Stimulated activated CD4-positive, alpha-beta T cell treated with anti-CD3 and anti-CD28 coated beads, Interleukin-12 subunit alpha, Interleukin-12 subunit beta, amount 100 ng/mL, for 4 hours (primary cell): ENCODE measurements around the gene NLRX1.
"Not testable (repeated sequence)": the region's sequence is repeated elsewhere in the genome, so short reads cannot be mapped to it uniquely, and the experiment has no call there.

Source experiments
- DNase-seq: peaks from one replicate; pipeline ENCODE4 v3.0.0-alpha.2; 2020

NLRX1 gene

GRCh38 chr11:119168471-119169281 lies at the start of gene NLRX1:
TSS of gene NLRX1 (plus strand) at chr11:119168725. CDS start at chr11:119171404, 2,679 bp downstream.
- peak; percentile 79 for DNase-seq

- no peak for DNase-seq
Observed at GRCh38 chr11:119118946-119119345, 49.6 kb upstream of the NLRX1 start.

GRCh38 chr11:119120639-119121007 lies 47.9 kb upstream of the NLRX1 start:
- no peak for DNase-seq

DNA sequence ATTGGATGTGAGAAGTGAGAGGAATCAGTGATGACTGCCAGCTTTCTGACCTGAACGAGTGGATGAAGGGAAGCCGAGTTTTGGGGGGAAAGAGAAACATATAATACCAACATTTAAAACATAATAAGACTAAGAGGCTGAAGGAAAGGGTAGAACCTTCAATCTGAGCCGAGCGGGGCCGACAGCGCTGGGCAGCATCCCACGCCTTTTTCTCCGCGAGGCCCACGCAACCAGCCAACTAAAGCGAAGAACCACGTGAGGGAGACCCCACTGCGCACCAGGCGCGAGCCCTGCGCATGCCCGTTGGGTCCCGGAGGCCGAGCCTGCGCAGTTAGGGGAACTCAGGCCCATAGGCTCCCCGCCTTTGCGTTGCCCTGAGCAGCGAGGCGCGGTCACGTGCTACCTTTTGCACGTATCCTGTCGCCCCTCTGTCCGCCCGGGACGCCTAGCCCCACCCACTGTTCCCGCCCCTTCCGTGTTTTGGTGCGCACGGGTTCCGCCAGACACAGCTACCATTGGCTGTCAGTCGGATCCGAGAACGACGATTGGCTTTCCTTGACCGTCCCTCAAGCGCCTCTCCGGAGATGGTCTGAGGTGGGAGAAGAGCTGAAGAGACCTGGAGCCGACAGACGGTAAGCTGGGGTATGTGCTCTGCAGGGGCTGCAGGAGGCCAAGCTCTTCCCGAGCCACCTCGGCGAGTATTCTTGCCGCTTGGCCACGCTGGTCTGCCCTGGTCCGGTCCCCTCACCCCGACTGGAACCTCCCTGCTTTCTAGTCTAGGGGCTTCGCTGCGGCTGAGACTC lies 47.3 kb upstream of the NLRX1 start, which contains the start of gene HINFP:
Gene HINFP (plus strand): TSS at position 573 of the 803 bp plus-strand sequence. CDS start 5,365 bp downstream, outside the sequence.
- peak; percentile 99 for DNase-seq

GRCh38 chr11:119121811-119122124 lies 46.8 kb upstream of the NLRX1 start:
- no peak for DNase-seq

DNA sequence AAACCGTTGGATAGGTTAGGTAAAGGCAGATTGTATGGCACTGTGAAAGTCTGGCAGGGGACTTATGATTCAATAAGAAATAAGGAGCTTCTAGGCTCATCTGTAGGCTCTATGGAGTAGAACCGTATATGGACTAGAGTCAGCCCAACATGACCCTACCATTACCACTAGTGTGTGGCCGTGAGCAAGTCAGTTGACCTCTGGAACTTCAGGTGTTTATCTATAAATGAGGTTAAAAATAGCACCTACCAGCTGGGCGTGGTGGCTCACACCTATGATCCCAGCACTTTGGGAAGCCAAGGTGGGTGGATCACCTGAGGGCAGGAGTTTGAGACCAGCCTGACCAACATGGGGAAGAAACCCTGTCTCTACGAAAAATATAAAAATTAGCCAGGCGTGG lies 42.7 kb upstream of the NLRX1 start:
- DNase-seq = no peak

GRCh38 chr11:119126675-119127268 lies 41.8 kb upstream of the NLRX1 start:
- no peak for DNase-seq

GRCh38 chr11:119130662-119131061 lies 37.9 kb upstream of the NLRX1 start:
- DNase-seq = no peak

DNA sequence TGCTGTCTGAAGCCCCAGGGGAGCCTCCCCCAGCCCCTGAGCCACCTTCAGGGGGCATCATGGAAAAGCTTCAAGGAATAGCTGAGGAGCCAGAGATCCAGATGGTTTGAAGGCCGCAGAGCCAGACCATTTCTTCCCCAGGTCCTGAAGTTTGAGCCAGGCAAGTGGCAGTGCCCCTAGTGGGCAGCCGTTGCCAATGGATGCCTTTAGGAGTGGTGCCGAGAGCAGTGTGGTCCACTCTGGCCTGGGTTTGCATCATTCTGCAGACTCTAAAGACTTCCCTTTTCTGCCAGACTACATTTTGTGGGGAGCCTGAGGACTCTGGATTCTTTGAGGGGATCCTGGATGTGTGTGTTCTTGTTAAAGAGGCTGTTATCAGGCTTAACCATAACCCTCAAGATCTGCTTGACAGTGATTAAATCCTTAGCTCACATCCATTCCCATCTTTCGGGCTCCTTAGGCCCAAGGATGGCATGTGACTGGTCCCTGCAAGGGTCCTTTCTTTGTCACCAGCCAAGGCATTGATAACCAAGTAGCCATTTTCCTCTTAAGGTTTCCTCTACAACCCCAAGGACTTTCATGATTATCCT lies 34.0 kb upstream of the NLRX1 start:
- no peak for DNase-seq

- not testable (repeated sequence) for DNase-seq
Observed at GRCh38 chr11:119139276-119139675, 29.2 kb upstream of the NLRX1 start.

- DNase-seq = no peak
Observed at GRCh38 chr11:119144825-119145486, 23.6 kb upstream of the NLRX1 start.

- DNase-seq = no peak
Observed at GRCh38 chr11:119145551-119145950, 23.0 kb upstream of the NLRX1 start.

GRCh38 chr11:119147604-119148333 lies 20.8 kb upstream of the NLRX1 start:
- DNase-seq = no peak

DNA sequence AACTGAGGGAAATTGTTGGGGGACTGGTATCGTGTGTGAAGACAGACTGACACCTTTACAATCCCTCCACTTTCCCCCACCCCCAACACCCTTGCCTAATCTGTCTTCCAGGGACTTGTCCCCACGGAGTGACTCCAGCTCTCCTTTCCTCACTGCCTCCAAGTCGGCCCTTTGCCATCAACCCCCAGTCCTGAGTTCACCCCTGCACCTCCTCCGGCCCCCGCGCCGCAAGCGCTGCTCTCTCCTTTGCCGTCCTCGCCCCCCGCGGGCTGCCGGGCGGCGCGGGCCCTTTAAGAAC lies 19.9 kb upstream of the NLRX1 start:
- DNase-seq = no peak

- DNase-seq = peak; percentile 42
Observed at GRCh38 chr11:119149018-119149785, 19.3 kb upstream of the NLRX1 start, which contains the start of gene ABCG4. TSS of gene ABCG4 (plus strand) at chr11:119149052. CDS start at chr11:119149966, 914 bp downstream.

DNA sequence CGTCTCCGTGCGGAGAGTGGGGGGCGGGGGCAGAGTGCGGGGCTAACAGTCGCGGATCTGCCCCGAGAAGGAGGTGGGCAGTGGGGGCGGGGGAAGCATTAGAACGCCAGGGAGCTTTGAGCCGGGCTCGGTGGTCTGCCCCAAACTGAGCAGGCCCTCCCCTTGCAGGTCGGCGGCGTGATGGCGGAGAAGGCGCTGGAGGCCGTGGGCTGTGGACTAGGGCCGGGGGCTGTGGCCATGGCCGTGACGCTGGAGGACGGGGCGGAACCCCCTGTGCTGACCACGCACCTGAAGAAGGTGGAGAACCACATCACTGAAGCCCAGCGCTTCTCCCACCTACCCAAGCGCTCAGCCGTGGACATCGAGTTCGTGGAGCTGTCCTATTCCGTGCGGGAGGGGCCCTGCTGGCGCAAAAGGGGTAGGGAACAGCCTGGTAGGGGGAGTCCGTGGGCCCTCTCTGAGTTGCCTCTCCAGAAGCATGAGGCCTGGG lies 18.7 kb upstream of the NLRX1 start:
- DNase-seq = no peak

GRCh38 chr11:119152043-119152442 lies 16.5 kb upstream of the NLRX1 start:
- no peak for DNase-seq

GRCh38 chr11:119152604-119153003 lies 15.9 kb upstream of the NLRX1 start:
- DNase-seq = no peak

DNA sequence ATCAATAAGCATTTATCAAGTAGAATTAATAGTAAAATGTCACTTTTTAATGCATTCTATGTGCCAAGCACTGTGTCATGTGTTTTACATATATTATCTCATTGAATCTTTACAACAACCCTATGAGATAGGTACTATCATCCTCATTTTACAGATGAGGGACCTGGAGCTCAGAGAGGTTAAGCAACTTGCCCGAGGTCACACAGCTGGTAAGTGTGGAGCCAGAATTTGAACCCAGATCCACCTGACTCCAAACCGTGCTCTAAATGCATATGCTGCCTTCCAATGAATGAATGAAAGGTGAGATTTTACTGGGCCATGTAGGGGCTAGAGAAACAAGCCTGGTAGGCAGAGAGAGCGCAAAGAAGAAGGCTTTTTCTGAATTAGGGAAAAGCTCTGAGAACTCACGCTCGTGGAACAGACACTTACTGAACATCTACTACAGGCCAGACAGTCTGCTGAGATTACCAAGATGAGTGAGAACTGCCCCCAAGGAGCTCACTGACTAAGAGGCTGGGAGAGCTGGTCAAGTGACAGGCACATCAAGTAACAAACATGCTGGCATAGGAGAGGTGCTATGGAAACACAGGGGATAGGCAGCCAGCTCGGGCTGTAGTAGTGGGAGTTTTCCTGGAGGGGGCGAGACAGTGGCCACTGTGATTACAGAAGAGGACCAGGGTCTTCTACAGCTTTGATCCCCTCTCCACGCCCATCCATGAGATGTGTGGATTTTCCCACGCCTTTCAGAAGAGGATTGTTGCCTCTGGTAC lies 15.3 kb upstream of the NLRX1 start:
- DNase-seq = no peak

DNA sequence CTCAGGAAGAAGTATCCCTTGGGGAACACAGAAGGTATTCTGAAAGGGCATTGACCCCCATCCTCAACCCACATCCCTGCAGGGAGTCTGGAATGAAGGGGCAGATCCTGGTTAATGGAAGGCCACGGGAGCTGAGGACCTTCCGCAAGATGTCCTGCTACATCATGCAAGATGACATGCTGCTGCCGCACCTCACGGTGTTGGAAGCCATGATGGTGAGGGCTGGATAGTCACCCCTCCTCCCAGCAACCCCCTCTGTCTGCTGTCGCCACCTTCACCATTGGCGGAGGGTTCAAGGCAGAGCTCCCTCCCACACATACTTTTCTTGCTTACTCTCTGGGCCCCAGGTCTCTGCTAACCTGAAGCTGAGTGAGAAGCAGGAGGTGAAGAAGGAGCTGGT lies 14.3 kb upstream of the NLRX1 start:
- no peak for DNase-seq
